GM18508 (cell line): ENCODE measurements around the gene TSPO.

Experiments
- ATAC-seq: cut with Tn5 transposase; IDR thresholded peaks from one replicate; pipeline ENCODE4 v1.9.1; 2021; ENCODE audit warnings: moderate number of reproducible peaks; ENCODE audit not compliant: insufficient read depth, unreplicated experiment

TSPO gene

DNA sequence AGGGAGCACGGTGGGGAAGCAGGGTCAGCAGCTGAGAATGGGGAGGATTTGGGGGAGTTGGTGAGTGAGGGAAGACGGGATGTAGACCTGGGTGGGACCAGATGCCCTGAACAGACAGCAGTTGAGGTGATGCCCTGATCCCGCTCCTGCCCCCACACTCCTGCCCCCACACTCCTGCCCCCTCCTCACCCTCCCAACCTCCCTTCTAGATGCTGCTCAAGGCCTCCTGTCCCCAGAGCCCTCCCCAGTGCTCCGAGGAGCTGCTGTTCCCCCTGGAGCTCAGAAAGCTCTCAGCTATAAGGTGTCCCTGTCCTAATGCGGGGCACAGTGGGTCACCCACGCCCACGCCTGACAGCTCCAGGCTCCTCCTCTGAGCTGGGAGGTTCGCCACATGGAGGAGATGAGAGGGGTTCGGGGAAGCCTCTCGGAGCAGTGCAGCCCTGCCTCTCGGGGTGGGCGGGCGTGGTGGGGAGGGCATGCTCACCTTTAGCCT is 60.6 kb downstream of the TSPO start:
- ATAC-seq: no peak

DNA sequence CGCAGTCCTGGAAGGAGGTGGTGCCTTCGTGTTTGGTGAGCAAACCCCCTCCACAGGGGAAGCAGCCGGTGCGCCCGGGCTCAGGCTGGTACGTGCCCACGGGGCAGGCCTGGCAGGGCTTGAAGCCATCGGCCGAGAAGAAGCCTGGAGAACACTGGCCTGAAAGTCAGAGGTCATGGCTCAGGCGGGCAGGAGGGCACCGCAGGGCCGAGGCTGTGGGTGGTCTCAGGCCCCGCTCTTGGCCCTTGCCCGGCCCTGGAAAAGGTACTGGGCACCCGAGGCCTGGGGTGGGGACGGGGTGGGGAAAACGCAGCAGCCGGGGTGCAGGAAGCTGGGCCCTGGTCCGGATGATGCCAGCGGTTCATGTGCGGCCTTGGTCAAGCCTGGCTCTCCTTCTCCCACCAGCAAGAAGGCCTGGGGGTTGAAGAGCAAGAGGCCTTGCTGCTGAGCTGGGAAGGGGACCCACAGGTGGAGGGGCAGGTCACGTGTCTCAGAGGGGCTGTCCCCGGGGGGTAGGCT is 61.1 kb downstream of the TSPO start:
- no peak for ATAC-seq
